ENCODE results near the gene STIP1.

STIP1 gene

DNA sequence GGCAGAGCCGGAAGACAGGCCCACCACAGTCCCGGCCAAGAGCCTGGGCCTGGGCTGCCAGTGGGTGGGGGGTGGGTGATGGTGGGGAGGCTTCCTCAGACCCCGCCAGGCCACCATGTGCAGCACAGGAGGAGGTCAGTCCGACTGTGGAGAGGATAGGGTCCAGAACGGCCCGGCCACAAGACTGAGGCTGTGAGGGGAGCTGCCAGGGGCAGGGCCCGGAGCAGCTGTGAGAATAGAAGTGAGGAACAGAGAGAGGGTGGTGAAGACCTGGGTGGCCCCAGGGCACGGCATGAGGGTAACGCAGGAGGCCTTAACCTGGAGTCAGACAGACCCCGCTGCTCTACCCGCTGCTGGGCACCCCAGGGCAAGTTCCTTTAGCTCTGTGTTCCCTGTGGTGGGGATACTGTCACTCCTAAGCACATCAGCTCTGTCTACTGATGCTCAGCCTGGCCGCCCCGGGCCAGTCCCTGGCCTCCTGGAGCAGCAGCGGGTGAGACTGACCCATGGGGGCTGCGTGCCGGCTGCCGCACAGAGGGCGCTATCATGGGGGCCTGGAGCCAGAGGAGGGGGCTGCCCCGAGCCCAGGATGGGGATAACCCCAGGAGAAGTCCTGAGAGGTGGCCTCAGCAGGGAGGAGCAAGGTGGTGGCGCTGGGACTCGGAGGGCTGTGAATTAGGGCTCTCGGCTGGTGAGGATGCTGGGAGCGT lies 22.3 kb downstream of the STIP1 start:
- H3K27me3 ChIP-seq (ENCODE audit: low read depth, low read length): no peaks in the 10 kb centered on the region
- no peaks in the 10 kb centered on the region for H3K9me3 ChIP-seq (ENCODE audit: insufficient read depth, low read length)
- H3K4me1 ChIP-seq (ENCODE audit: low read length): peaks cover 47% of the 10 kb centered on the region
- peak overlapping the region; percentile 88 for H3K27ac ChIP-seq (ENCODE audit: low read length)
- H3K79me2 ChIP-seq (ENCODE audit: low read length): peaks cover 31% of the 10 kb centered on the region
- TF ChIP-seq CTCF (IDR thresholded peaks at IDR 0.05; ENCODE audit: low read depth, low read length) (no peak), EZH2phosphoT487 (IDR thresholded peaks at IDR 0.05; ENCODE audit: low read depth) (no peak)
- peak overlapping the region; percentile 94 for H3K9ac ChIP-seq (ENCODE audit: low read length)
- H3K4me3 ChIP-seq (ENCODE audit: low read length): peak overlapping the region; percentile 82
- H3K4me2 ChIP-seq (ENCODE audit: low read length): peak overlapping the region; percentile 95
- no peaks in the 10 kb centered on the region for H4K20me1 ChIP-seq (ENCODE audit: insufficient read depth, low read length)
- no peak overlapping the region for H2AFZ ChIP-seq (ENCODE audit: low read depth, low read length)
- H3K36me3 ChIP-seq (replicated peaks; ENCODE audit: low read depth, low read length): peaks cover 50% of the 10 kb centered on the region

DNA sequence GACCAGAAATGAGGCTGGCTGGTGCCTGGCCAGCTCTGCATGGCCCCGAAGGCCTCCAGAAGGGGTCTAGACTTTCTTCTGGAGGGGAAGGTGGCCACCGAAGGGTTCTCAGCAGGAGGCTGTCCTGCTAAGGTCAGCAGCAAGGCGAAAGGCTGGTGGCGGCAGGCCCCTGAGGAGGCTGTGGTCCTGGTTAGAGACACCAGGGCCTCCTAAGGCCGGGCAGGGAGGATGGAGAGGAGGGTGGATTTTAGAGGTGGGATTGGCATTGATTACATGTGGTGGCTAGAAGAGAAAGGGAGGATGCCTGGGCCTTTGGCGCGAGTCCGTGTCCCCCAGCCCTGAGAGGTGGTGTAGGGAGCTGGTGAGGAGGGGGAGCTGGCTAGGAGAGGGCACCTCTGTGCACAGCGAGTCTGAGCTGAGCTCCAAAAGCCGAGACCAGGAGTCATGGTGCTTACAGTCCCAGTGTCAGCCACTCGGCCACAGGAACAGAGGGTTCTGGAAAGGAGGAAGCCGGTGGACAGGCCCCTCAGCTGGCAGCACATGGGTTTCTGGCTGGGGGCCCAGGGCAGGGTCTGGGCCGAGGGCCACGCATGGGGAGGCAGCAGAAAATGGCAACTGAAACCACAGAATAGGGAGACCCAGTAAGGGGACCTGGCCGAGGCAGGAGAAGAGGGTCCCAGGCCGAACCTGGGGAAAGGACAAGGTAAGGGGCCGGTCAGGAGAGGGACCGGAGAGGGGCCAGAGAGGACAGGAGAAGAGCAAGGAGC lies 23.0 kb downstream of the STIP1 start:
- H3K9ac ChIP-seq (ENCODE audit: low read length): no peak overlapping the region
- H3K27me3 ChIP-seq (ENCODE audit: low read depth, low read length): no peaks in the 10 kb centered on the region
- H2AFZ ChIP-seq (ENCODE audit: low read depth, low read length): no peak overlapping the region

GRCh38 chr11:64209563-64209843 lies 23.5 kb downstream of the STIP1 start:
- Histone ChIP-seq H3K27me3 (ENCODE audit: low read depth, low read length) (no peaks in the 10 kb centered on the region), H2AFZ (ENCODE audit: low read depth, low read length) (no peak overlapping the region), H3K27ac (ENCODE audit: low read length) (no peak overlapping the region), H3K9me3 (ENCODE audit: insufficient read depth, low read length) (no peaks in the 10 kb centered on the region), H3K4me1 (ENCODE audit: low read length) (peaks cover 40% of the 10 kb centered on the region), H3K36me3 (replicated peaks; ENCODE audit: low read depth, low read length) (peaks cover 48% of the 10 kb centered on the region), H3K9ac (ENCODE audit: low read length) (no peak overlapping the region), H4K20me1 (ENCODE audit: insufficient read depth, low read length) (no peaks in the 10 kb centered on the region), H3K79me2 (ENCODE audit: low read length) (peaks cover 31% of the 10 kb centered on the region), H3K4me3 (ENCODE audit: low read length) (no peak overlapping the region), H3K4me2 (ENCODE audit: low read length) (no peak overlapping the region)
- TF ChIP-seq EZH2phosphoT487 (IDR thresholded peaks at IDR 0.05; ENCODE audit: low read depth): no peak
- TF ChIP-seq CTCF (IDR thresholded peaks at IDR 0.05; ENCODE audit: low read depth, low read length): no peak

More for the DNA sequence above, 23.0 kb downstream of the STIP1 start:
- TF ChIP-seq CTCF (IDR thresholded peaks at IDR 0.05; ENCODE audit: low read depth, low read length) (no peak), EZH2phosphoT487 (IDR thresholded peaks at IDR 0.05; ENCODE audit: low read depth) (no peak)
- Histone ChIP-seq H3K27ac (ENCODE audit: low read length) (0 out of 2 replicates have a peak overlapping the region, but pooled peaks have one; percentile 88), H3K4me2 (ENCODE audit: low read length) (no peak overlapping the region), H3K4me1 (ENCODE audit: low read length) (peaks cover 45% of the 10 kb centered on the region), H3K79me2 (ENCODE audit: low read length) (peaks cover 31% of the 10 kb centered on the region), H3K4me3 (ENCODE audit: low read length) (no peak overlapping the region), H3K36me3 (replicated peaks; ENCODE audit: low read depth, low read length) (peaks cover 50% of the 10 kb centered on the region), H4K20me1 (ENCODE audit: insufficient read depth, low read length) (no peaks in the 10 kb centered on the region), H3K9me3 (ENCODE audit: insufficient read depth, low read length) (no peaks in the 10 kb centered on the region)

DNA sequence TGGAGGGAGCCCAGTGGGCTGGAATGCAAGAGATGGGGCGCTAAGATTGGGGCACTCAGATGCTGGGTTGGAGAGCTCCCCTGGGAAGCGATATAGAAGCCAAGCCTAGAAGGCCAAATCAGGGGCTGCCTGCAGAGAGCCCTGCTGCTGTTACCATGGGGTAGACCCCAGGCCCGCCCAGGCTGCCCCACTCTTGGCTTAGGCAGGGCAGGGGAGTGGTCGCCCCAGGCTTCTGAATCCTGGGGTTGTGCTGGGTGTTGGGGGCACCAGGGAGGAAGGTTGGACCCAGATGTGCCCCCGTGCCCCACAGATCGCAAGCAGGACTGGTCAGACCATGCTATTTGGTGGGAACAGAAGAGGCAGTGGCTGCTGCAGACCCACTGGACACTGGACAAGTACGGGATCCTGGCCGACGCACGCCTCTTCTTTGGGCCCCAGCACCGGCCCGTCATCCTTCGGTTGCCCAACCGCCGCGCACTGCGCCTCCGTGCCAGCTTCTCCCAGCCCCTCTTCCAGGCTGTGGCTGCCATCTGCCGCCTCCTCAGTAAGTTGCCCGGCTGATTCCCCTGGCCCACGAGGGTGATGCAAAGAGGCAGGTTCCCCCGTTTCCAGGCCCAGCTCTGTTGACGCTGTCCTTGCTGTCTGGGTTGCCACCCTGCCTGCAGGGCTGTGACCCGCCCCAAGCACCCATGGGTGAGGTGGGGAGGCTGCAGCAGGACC lies 24.5 kb downstream of the STIP1 start:
- Histone ChIP-seq H3K79me2 (ENCODE audit: low read length) (peaks cover 30% of the 10 kb centered on the region), H3K27me3 (ENCODE audit: low read depth, low read length) (no peaks in the 10 kb centered on the region), H2AFZ (ENCODE audit: low read depth, low read length) (no peak overlapping the region), H3K27ac (ENCODE audit: low read length) (no peak overlapping the region), H3K36me3 (replicated peaks; ENCODE audit: low read depth, low read length) (peaks cover 55% of the 10 kb centered on the region), H3K4me3 (ENCODE audit: low read length) (no peak overlapping the region), H3K9ac (ENCODE audit: low read length) (no peak overlapping the region), H3K4me1 (ENCODE audit: low read length) (peaks cover 30% of the 10 kb centered on the region), H3K9me3 (ENCODE audit: insufficient read depth, low read length) (no peaks in the 10 kb centered on the region), H3K4me2 (ENCODE audit: low read length) (no peak overlapping the region), H4K20me1 (ENCODE audit: insufficient read depth, low read length) (no peaks in the 10 kb centered on the region)
- TF ChIP-seq EZH2phosphoT487 (IDR thresholded peaks at IDR 0.05; ENCODE audit: low read depth): no peak
